C4-2B (cell line): ENCODE measurements around the gene CTDP1.

ENCODE experiments used
- H3K27ac ChIP-seq: fragments of 450-650 bp; 2 replicates; pipeline ENCODE4 v1.5.1; 2017
- CTCF ChIP-seq: fragments of 450-650 bp; conservative IDR thresholded peaks from 2 replicates; pipeline ENCODE4 v1.5.1; 2017; ENCODE audit warnings: mild to moderate bottlenecking
- ZFX ChIP-seq: fragments of 450-650 bp; IDR thresholded peaks from 2 replicates; pipeline ENCODE4 v1.6.1; 2017

CTDP1 gene

GRCh38 chr18:79799619-79800370 is 120.2 kb downstream of the CTDP1 start:
- TF ChIP-seq CTCF (no peak), ZFX (no peak)
- no peak overlapping the region for H3K27ac ChIP-seq

GRCh38 chr18:79800371-79801180 is 121.0 kb downstream of the CTDP1 start:
- no peak for TF ChIP-seq ZFX
- TF ChIP-seq CTCF = no peak
- no peak overlapping the region for H3K27ac ChIP-seq

GRCh38 chr18:79801217-79801616 is 121.6 kb downstream of the CTDP1 start:
- H3K27ac ChIP-seq = no peak overlapping the region
- no peak for TF ChIP-seq CTCF
- TF ChIP-seq ZFX = no peak

GRCh38 chr18:79801641-79802040 is 122.0 kb downstream of the CTDP1 start:
- no peak for TF ChIP-seq CTCF
- no peak for TF ChIP-seq ZFX
- no peak overlapping the region for H3K27ac ChIP-seq

- TF ChIP-seq CTCF = no peak
- no peak for TF ChIP-seq ZFX
- H3K27ac ChIP-seq = no peak overlapping the region
Measured at GRCh38 chr18:79802298-79802697, 122.7 kb downstream of the CTDP1 start.

- H3K27ac ChIP-seq = no peak overlapping the region
- TF ChIP-seq ZFX = no peak
- no peak for TF ChIP-seq CTCF
Measured at GRCh38 chr18:79803611-79804051, 124.0 kb downstream of the CTDP1 start.
